Thoracic aorta (tissue), 2 donors: ENCODE results near the gene RIT1. TPM values are rescaled to one million over a fixed set of nuclear protein-coding genes. Genes with fewer than 3 reads are reported as not detected.
A peak's percentile ranks its signal among the peaks of the same experiment; 100 is the strongest.

Source experiments
- ATAC-seq: fragments of 150-250 bp; one replicate; pipeline ENCODE4 v1.8.0; 2017; ENCODE audit warnings: low read depth; ENCODE audit not compliant: insufficient number of reproducible peaks, low FRiP score
- DNase-seq: peaks from one replicate; pipeline ENCODE4 v3.0.0-alpha.2; 2020; ENCODE audit warnings: low spot score
- H3K27ac ChIP-seq, 2 donors: fragments of 200-600 bp; sonication (generic); 1 replicate in 1 of 2; 2 replicates in 1 of 2; pipeline ENCODE4 v1.5.1; 2016; ENCODE audit warnings: mild to moderate bottlenecking in 2 of 2, moderate library complexity in 2 of 2
- H3K27me3 ChIP-seq: fragments of 200-600 bp; sonication (generic); replicated peaks from 2 replicates; pipeline ENCODE4 v1.6.0; 2016; ENCODE audit warnings: mild to moderate bottlenecking; ENCODE audit not compliant: insufficient read depth
- H3K36me3 ChIP-seq: fragments of 200-600 bp; sonication (generic); one replicate; pipeline ENCODE4 v1.5.1; 2016
- H3K4me1 ChIP-seq, 2 donors: fragments of 200-600 bp; sonication (generic); 1 replicate in 1 of 2; 2 replicates in 1 of 2; pipeline versions ENCODE4 v1.5.1 to v1.6.0; 2016; ENCODE audit warnings: low read depth in 2 of 2, mild to moderate bottlenecking in 1 of 2; ENCODE audit not compliant: control insufficient read depth in 1 of 2
- H3K4me3 ChIP-seq: fragments of 200-600 bp; sonication (generic); 2 replicates; pipeline ENCODE4 v1.5.1; 2016; ENCODE audit warnings: mild to moderate bottlenecking
- H3K9me3 ChIP-seq: fragments of 200-600 bp; sonication (generic); 2 replicates; pipeline ENCODE4 v1.5.1; 2016
- total RNA-seq, 2 donors: library from RNA; depleted of rRNA; stranded (reverse); fragments of >200 nt; gene quantifications; one replicate each; pipeline versions ENCODE4 v1.1.0 to v1.2.3, GENCODE V29; 2016
- TF ChIP-seq, protein P1 (sequence below): fragments of 200-600 bp; sonication (generic); IDR thresholded peaks from one replicate; pipeline ENCODE4 v1.5.1; 2019; ENCODE audit warnings: antibody characterized with exemption

Gene RIT1
- total RNA-seq, 2 donors from 2014 or later = 27.1 to 42.8 TPM

DNA sequence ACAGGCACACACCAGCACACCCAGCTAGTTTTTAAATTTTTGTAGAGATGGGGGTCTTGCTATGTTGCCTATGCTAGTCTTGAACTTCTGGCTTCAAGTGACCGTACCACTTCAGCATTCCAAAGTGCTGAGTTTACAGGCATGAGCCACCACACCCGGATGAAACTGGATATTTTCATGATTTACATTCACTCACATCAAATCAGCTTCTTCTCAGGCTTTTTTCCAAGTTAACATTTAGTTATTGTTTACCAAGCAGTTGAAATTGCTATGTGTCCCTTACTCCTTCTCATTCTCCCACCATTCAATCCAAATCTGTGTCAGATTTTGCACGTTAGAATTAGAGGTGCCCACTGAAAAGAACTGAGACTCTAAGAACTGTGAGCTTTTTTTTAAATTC lies 18.4 kb downstream of the RIT1 start:
- peaks cover 10% of the 10 kb centered on the region for H3K36me3 ChIP-seq
- H3K27ac ChIP-seq = peak overlapping the region; percentile 78 to 90
- peak overlapping the region; percentile 42 for H3K4me3 ChIP-seq
- no peak for ATAC-seq
- DNase-seq = no peak
- H3K27me3 ChIP-seq = no peaks in the 10 kb centered on the region
- H3K9me3 ChIP-seq = no peaks in the 10 kb centered on the region
- TF ChIP-seq, protein P1, sequence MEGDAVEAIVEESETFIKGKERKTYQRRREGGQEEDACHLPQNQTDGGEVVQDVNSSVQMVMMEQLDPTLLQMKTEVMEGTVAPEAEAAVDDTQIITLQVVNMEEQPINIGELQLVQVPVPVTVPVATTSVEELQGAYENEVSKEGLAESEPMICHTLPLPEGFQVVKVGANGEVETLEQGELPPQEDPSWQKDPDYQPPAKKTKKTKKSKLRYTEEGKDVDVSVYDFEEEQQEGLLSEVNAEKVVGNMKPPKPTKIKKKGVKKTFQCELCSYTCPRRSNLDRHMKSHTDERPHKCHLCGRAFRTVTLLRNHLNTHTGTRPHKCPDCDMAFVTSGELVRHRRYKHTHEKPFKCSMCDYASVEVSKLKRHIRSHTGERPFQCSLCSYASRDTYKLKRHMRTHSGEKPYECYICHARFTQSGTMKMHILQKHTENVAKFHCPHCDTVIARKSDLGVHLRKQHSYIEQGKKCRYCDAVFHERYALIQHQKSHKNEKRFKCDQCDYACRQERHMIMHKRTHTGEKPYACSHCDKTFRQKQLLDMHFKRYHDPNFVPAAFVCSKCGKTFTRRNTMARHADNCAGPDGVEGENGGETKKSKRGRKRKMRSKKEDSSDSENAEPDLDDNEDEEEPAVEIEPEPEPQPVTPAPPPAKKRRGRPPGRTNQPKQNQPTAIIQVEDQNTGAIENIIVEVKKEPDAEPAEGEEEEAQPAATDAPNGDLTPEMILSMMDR = no peak
- H3K4me1 ChIP-seq = peaks cover 20 to 27% of the 10 kb centered on the region in 2 donors

DNA sequence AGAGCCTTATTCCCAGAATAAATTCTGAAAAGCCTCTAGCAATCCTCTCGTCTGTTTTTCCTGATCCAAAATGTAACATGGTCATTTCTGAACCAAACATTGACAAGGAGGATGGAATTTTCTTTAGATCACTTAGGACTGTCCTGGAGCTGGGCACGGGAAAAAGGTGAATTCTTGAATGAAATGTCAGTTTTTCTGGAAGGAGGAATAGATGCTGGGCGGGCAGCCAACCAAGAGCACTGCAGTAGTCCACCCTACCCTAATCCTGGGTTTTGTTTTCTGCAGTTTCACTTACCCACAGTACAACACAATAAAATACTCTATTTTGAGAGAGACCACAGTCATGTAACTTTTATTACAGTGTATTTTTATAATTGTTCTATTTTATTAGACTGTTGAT lies 20.9 kb downstream of the RIT1 start:
- no peak for ATAC-seq

DNA sequence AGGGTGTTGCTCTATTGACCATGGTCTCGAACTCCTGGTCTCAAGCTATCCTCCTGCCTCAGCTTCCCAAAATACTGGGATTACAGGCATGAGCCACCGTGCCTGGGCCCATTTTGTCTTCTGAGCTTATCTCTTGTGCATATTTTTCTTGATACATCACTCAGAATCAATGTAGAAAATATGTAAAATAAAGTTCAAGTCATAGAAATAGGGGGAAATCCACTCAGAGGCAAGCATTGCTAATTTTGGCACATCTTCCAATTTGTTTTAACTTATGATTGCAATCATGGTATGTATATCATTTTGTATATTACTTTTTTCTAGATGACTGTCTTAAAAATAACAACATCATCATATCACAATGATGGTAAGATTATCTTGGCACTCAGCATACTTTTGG lies 21.6 kb downstream of the RIT1 start:
- Histone ChIP-seq H3K36me3 (peaks cover 13% of the 10 kb centered on the region), H3K4me1 (peaks cover 20 to 25% of the 10 kb centered on the region in 2 donors), H3K4me3 (no peak overlapping the region), H3K27me3 (no peaks in the 10 kb centered on the region), H3K9me3 (no peaks in the 10 kb centered on the region), H3K27ac (no peak overlapping the region)
- TF ChIP-seq, protein P1 = no peak
- DNase-seq (no peak), ATAC-seq (no peak)

More for the DNA sequence above, 20.9 kb downstream of the RIT1 start:
- Histone ChIP-seq H3K36me3 (peaks cover 13% of the 10 kb centered on the region), H3K27me3 (no peaks in the 10 kb centered on the region), H3K27ac (peak overlapping the region; percentile 47 to 58), H3K4me1 (peaks cover 20 to 27% of the 10 kb centered on the region in 2 donors), H3K9me3 (no peaks in the 10 kb centered on the region), H3K4me3 (no peak overlapping the region)
- DNase-seq = no peak
- TF ChIP-seq, protein P1 = no peak

DNA sequence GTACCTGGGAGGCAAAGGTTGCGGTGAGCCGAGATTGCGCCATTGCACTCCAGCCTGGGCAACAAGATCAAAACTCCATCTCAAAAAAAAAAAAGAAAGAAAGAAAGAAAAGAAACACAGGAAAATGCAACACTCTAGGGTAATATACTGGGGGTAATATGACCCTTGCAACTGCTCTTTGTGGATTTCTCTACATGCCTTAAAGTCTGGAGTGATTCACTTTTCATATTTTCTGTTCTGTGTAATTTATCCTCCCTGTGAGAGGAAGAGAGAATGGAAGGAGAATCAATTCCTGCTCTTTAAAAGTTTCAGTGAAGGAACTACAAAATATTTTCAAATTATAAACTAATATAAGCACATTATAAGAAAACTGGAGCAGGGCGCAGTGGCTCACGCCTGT lies 22.7 kb downstream of the RIT1 start:
- Histone ChIP-seq H3K27ac (no peak overlapping the region), H3K36me3 (peaks cover 13% of the 10 kb centered on the region), H3K9me3 (no peaks in the 10 kb centered on the region), H3K4me1 (peaks cover 14 to 15% of the 10 kb centered on the region in 2 donors), H3K27me3 (no peaks in the 10 kb centered on the region), H3K4me3 (no peak overlapping the region)
- TF ChIP-seq, protein P1 = no peak
- DNase-seq (no peak), ATAC-seq (no peak)

DNA sequence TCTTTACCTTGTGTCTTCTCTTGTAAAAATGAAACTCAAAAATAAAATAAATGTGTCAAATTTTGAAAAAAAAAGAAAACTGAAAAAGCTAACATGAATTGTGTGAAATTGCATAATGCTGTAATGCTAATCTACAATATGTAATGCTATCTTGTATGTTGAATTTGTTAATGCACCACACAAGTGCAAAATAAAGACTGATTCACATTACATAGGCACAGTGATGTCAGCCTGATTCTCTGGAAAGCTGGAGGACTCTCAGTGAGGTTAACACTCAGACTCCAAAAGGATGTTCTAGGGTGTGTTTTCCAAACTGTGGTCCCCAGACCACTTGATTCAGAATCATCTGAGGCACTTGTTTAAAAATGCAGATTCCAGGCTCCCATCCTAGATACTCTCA lies 26.2 kb downstream of the RIT1 start:
- Histone ChIP-seq H3K27ac (no peak overlapping the region), H3K4me1 (peaks cover 0 to under 1% of the 10 kb centered on the region in 2 donors), H3K36me3 (peaks cover 27% of the 10 kb centered on the region), H3K9me3 (no peaks in the 10 kb centered on the region), H3K27me3 (no peaks in the 10 kb centered on the region), H3K4me3 (no peak overlapping the region)
- DNase-seq (no peak), ATAC-seq (no peak)
- TF ChIP-seq, protein P1 = no peak
